ENCODE data around the gene CDK5R2. TPM values are rescaled to one million over a fixed set of nuclear protein-coding genes. Genes with fewer than 3 reads are reported as not detected.

Gene CDK5R2
- total RNA-seq (2022; extraction: Qiagen RNA extraction; ENCODE audit: low read depth): 2.3 to 4.7 TPM (median 3.8 TPM) in 5 replicates

DNA sequence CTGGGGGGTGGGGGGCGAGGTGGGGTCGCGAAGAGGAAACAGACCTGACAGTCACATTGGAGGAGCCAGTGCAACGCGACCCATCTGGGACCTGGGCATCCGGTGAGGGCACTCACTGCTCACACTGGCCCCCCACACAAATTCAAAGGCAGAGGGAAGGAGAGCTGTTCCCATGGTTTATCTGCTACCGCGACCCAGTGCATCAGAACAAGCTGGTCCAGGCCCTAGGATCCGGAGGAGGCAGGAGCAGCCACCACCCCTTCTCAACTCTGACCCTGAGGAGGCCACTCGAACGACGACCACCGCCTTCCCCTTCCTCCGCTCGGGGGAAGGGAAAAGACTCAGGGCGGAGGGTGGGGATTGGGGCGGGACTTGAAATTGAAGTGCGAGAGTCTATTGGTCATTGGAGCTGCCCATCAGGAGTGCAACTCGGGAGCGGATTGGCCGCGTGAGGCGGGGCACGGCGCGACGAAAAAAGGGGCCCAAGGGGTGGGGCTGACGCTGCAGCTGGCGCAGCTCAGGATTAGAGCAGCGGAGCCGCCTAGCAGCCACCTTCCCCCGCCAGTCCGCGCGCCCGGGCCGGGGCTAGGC is at the start of gene CDK5R2:
TSS of gene CDK5R2 (plus strand) at position 526 of the 591 bp plus-strand sequence. CDS start 155 bp downstream, outside the sequence.

DNA sequence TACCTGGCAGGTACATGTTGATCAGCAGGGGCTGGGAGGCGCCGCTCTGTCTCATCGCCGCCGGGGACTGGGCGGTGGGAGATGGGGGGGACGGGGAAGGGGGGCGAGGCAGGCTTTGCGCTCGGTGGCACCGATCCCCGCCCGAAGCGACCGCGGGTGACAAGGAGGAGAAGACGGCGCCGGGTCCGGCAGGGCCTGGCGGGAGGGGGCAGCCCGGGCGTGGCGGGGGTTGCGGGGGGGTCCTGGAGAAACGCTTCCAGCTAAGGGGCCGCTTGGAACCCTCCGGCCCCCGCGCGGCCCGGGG is 25.5 kb downstream of the CDK5R2 start, which contains the start of gene FEV:
TSS of gene FEV (minus strand) at position 164 of the 304 bp plus-strand sequence. CDS start at position 55, 109 bp downstream.

DNA sequence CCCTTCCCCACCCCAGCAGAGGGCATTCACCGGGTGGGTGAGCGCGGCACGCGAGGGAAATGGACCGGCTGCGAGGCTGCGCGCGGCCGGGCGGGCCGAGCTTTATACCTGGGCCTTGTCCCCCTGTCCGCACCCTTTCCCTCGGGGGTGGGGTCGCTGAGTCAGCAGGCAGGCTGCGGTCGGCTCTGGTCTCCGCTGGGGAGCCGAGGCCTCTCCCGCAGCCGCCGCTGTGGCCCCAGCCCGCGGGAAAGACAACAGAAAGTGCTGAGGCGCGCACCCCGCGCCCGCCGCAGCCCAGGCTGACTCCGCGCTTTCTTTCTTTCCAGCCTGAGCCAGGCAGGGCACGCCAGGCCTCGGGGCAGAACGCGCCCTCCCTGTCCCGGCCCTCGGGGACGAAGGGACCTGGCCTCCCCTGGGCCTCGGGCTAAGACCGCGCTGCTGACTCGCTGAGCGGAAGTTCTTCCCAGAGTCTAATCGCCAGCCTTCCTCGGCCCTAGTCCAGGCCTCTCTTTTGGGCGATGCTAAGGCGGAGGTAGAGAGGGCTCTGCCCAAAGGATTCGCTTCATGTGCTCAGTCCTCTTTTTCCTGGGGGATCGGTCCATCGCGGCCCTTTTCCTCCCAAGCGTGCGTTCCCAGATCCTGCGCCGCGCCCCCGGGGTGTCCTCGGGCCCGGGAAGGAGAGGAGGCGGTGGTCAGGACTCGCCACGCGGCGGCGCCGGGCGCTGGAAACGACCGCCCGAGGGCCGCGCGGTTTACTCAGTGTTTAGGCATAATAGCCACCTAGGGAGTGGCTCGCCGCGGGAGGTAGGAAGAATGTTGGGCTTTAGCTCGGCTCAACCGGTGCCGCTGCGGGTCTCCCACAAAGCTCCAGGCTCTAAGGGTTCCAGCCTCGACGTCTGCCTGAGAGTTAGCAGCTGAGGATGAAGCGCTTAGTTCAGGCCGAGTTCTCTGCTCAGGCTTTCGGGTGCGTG is 34.2 kb downstream of the CDK5R2 start, which contains the start of gene CRYBA2:
TSS of gene CRYBA2 (minus strand) at position 78 of the 971 bp plus-strand sequence. CDS start 246 bp downstream, outside the sequence.

Other genes with a start within 250 kb of the CDK5R2 start
- 26.7 to 30.8 TPM (median 27.5 TPM) in 5 replicates for gene TTLL4, start 248.8 kb upstream of the CDK5R2 start, total RNA-seq (2022; extraction: Qiagen RNA extraction; ENCODE audit: low read depth)
- 0.17 to 0.20 TPM (median 0.17 TPM) in 3 of 5 replicates, not detected in the others for gene CYP27A1, start 177.5 kb upstream of the CDK5R2 start, total RNA-seq (2022; extraction: Qiagen RNA extraction; ENCODE audit: low read depth)
- gene PRKAG3, start 127.9 kb upstream of the CDK5R2 start, total RNA-seq (2022; extraction: Qiagen RNA extraction; ENCODE audit: low read depth): not detected in 5 replicates
- 0.08 to 0.21 TPM (median 0.14 TPM) in 3 of 5 replicates, not detected in the others for gene WNT6, start 99.9 kb upstream of the CDK5R2 start, total RNA-seq (2022; extraction: Qiagen RNA extraction; ENCODE audit: low read depth)
- 0.19 to 0.31 TPM in 2 of 5 replicates, not detected in the others for gene WNT10A, start 78.8 kb upstream of the CDK5R2 start, total RNA-seq (2022; extraction: Qiagen RNA extraction; ENCODE audit: low read depth)
- not detected in 5 replicates for gene FEV, start 25.5 kb downstream of the CDK5R2 start, total RNA-seq (2022; extraction: Qiagen RNA extraction; ENCODE audit: low read depth)
- gene CRYBA2, start 33.8 kb downstream of the CDK5R2 start, total RNA-seq (2022; extraction: Qiagen RNA extraction; ENCODE audit: low read depth): not detected in 5 replicates
- gene CFAP65, start 81.8 kb downstream of the CDK5R2 start, total RNA-seq (2022; extraction: Qiagen RNA extraction; ENCODE audit: low read depth): 0.11 to 0.23 TPM (median 0.18 TPM) in 5 replicates
- gene IHH, start 101.3 kb downstream of the CDK5R2 start, total RNA-seq (2022; extraction: Qiagen RNA extraction; ENCODE audit: low read depth): 0.25 to 0.47 TPM (median 0.37 TPM) in 4 of 5 replicates, not detected in the other
- 14.2 to 16.2 TPM (median 15.2 TPM) in 5 replicates for gene NHEJ1, start 201.1 kb downstream of the CDK5R2 start, total RNA-seq (2022; extraction: Qiagen RNA extraction; ENCODE audit: low read depth)
- 0.28 to 0.80 TPM (median 0.46 TPM) in 5 replicates for gene SLC23A3, start 210.4 kb downstream of the CDK5R2 start, total RNA-seq (2022; extraction: Qiagen RNA extraction; ENCODE audit: low read depth)
- 32.1 to 55.5 TPM (median 46.5 TPM) in 5 replicates for gene CNPPD1, start 217.3 kb downstream of the CDK5R2 start, total RNA-seq (2022; extraction: Qiagen RNA extraction; ENCODE audit: low read depth)
- gene RETREG2, start 218.6 kb downstream of the CDK5R2 start, total RNA-seq (2022; extraction: Qiagen RNA extraction; ENCODE audit: low read depth): 53.9 to 88.2 TPM (median 84.2 TPM) in 5 replicates
- gene ZFAND2B, start 247.1 kb downstream of the CDK5R2 start, total RNA-seq (2022; extraction: Qiagen RNA extraction; ENCODE audit: low read depth): 12.4 to 25.5 TPM (median 20.6 TPM) in 5 replicates

Data from A549 treated with ZK216348 at 1 μM for 4 hours (cell line).